ENCODE measurements around the gene EVPL.

DNA sequence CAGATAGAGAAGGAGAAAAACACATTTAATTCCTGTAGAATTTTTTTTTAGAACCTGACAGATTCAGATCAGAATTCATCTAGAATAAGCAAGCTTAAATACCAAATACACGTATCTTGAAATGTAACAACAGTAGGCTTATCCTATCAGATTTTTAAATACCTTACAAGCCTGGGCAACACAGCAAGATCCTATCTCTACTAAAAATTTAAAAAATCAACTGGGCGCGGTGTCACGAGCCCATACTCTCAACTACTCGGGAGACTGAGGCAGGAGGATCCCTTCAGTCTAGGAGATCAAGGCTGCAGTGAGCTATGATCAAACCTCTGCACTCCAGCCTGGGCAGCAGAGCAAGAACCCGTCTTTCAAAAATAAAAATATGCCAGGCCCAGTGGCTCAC lies 61.6 kb downstream of the EVPL start:
- TF ChIP-seq, protein P1, sequence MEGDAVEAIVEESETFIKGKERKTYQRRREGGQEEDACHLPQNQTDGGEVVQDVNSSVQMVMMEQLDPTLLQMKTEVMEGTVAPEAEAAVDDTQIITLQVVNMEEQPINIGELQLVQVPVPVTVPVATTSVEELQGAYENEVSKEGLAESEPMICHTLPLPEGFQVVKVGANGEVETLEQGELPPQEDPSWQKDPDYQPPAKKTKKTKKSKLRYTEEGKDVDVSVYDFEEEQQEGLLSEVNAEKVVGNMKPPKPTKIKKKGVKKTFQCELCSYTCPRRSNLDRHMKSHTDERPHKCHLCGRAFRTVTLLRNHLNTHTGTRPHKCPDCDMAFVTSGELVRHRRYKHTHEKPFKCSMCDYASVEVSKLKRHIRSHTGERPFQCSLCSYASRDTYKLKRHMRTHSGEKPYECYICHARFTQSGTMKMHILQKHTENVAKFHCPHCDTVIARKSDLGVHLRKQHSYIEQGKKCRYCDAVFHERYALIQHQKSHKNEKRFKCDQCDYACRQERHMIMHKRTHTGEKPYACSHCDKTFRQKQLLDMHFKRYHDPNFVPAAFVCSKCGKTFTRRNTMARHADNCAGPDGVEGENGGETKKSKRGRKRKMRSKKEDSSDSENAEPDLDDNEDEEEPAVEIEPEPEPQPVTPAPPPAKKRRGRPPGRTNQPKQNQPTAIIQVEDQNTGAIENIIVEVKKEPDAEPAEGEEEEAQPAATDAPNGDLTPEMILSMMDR (conservative IDR thresholded peaks at IDR 0.05) = no peak
- no peak for TF ChIP-seq ZFX (IDR thresholded peaks at IDR 0.05)

Data from C4-2B (cell line).